NCI-H460 (cell line): ENCODE results near the gene DAPK2. TPM values are rescaled to one million over a fixed set of nuclear protein-coding genes. Genes with fewer than 3 reads are reported as not detected.
"Not testable (repeated sequence)": the region's sequence is repeated elsewhere in the genome, so short reads cannot be mapped to it uniquely, and the experiment has no call there.

ENCODE experiments used
- DNase-seq: peaks from one replicate; pipeline ENCODE4 v3.0.0-alpha.2; 2016; ENCODE audit warnings: low read depth; ENCODE audit errors: extremely low read depth
- total RNA-seq: library from RNA; depleted of rRNA; stranded (reverse); fragments of >200 nt; shearing (Covaris generic); gene quantifications from 2 replicates; pipeline ENCODE4 v1.2.3, GENCODE V29; 2014

Gene DAPK2
- total RNA-seq, 1 experiment from 2014 or later = 0.47 TPM

GRCh38 chr15:63901912-63902670, 144.2 kb downstream of the DAPK2 start:
- DNase-seq = no peak

GRCh38 chr15:63900306-63900705, 146.0 kb downstream of the DAPK2 start:
- no peak for DNase-seq

- not testable (repeated sequence) for DNase-seq
Measured at GRCh38 chr15:63899606-63900005, 146.7 kb downstream of the DAPK2 start.

GRCh38 chr15:63899193-63899592, 147.1 kb downstream of the DAPK2 start:
- DNase-seq = no peak

- no peak for DNase-seq
Measured at GRCh38 chr15:63896336-63897115, 149.8 kb downstream of the DAPK2 start.

- DNase-seq = no peak
Measured at GRCh38 chr15:63895787-63896218, 150.5 kb downstream of the DAPK2 start.

- no peak for DNase-seq
Measured at GRCh38 chr15:63895194-63895593, 151.1 kb downstream of the DAPK2 start.

- no peak for DNase-seq
Measured at GRCh38 chr15:63894662-63894949, 151.7 kb downstream of the DAPK2 start.

GRCh38 chr15:63893866-63894661, 152.2 kb downstream of the DAPK2 start:
- no peak for DNase-seq

GRCh38 chr15:63892794-63893441, 153.4 kb downstream of the DAPK2 start:
- DNase-seq = no peak

- DNase-seq = no peak
Measured at GRCh38 chr15:63891768-63892133, 154.5 kb downstream of the DAPK2 start.

GRCh38 chr15:63891079-63891767, 155.1 kb downstream of the DAPK2 start:
- DNase-seq = peak; percentile 69

- no peak for DNase-seq
Measured at GRCh38 chr15:63890617-63891016, 155.7 kb downstream of the DAPK2 start.

- no peak for DNase-seq
Measured at GRCh38 chr15:63889831-63890230, 156.5 kb downstream of the DAPK2 start.

GRCh38 chr15:63888823-63889222, 157.5 kb downstream of the DAPK2 start:
- DNase-seq = no peak

- DNase-seq = no peak
Measured at GRCh38 chr15:63888146-63888545, 158.1 kb downstream of the DAPK2 start.

- no peak for DNase-seq
Measured at GRCh38 chr15:63887630-63888029, 158.7 kb downstream of the DAPK2 start.

GRCh38 chr15:63884953-63885352, 161.3 kb downstream of the DAPK2 start:
- DNase-seq = no peak

GRCh38 chr15:63881431-63881830, 164.9 kb downstream of the DAPK2 start:
- no peak for DNase-seq

- DNase-seq = no peak
Measured at GRCh38 chr15:63880744-63881143, 165.5 kb downstream of the DAPK2 start.
